K562 (cell line): Measurements from ENCODE around the gene HOXC4.

Experiments
- ELF2 ChIP-seq: fragments of 250-450 bp; sonication (Bioruptor Pico); IDR thresholded peaks from 2 replicates; pipeline ENCODE4 v1.5.0; 2021; ENCODE audit warnings: mild to moderate bottlenecking
- FOXP1 ChIP-seq: sonication (generic); formaldehyde crosslinking; IDR thresholded peaks from 2 replicates; pipeline ENCODE4 v1.8.0; 2022; ENCODE audit warnings: mild to moderate bottlenecking, missing genetic modification reagents
- MAFG ChIP-seq: fragments of 450-650 bp; conservative IDR thresholded peaks from 2 replicates; pipeline ENCODE4 v1.6.1; 2016; ENCODE audit warnings: missing genetic modification characterization, missing compliant biosample characterization
- NCOA2 ChIP-seq, 2 experiments: fragments of 450-650 bp; IDR thresholded peaks; 2 replicates each; pipeline ENCODE4 v1.6.1; 2018; ENCODE audit warnings: mild to moderate bottlenecking in 2 of 2, moderate library complexity in 1 of 2; ENCODE audit not compliant: partially characterized antibody in 2 of 2
- NR2C2 ChIP-seq, 2 experiments: fragments of 200-800 bp in 1 of 2; sonication (Bioruptor generic) in 1 of 2; sonication (generic) in 1 of 2; formaldehyde crosslinking in 1 of 2; IDR thresholded peaks; 2 replicates each; pipeline versions ENCODE4 v1.6.1 to v1.8.0; 2016 to 2022; ENCODE audit warnings: mild to moderate bottlenecking in 1 of 2, missing compliant biosample characterization in 1 of 2, missing genetic modification characterization in 1 of 2, missing genetic modification reagents in 1 of 2
- RFX5 ChIP-seq: IDR thresholded peaks from 2 replicates; pipeline ENCODE4 v1.6.1; 2011; ENCODE audit warnings: low read depth, mild to moderate bottlenecking, improper control_type of control experiment, low read length
- SMARCA5 ChIP-seq: fragments of 450-650 bp; IDR thresholded peaks from 2 replicates; pipeline ENCODE4 v1.6.1; 2016
- U2AF1 ChIP-seq: fragments of 200-400 bp; formaldehyde crosslinking; optimal IDR thresholded peaks from 2 replicates; pipeline ENCODE3; 2017; ENCODE audit warnings: mild to moderate bottlenecking, low read depth, low read length, moderate library complexity
- TF ChIP-seq, protein P1 (sequence below), 3 experiments: IDR thresholded peaks in 2 of 3; conservative IDR thresholded peaks in 1 of 3; 2 replicates each; pipeline ENCODE4 v1.5.1; 2011 to 2012; ENCODE audit warnings: low read length in 3 of 3, mild to moderate bottlenecking in 3 of 3, control low read depth in 2 of 3, improper control_type of control experiment in 1 of 3, inconsistent platforms in 1 of 3, low read depth in 1 of 3, mixed read lengths in 1 of 3, moderate library complexity in 1 of 3; ENCODE audit not compliant: insufficient read depth in 2 of 3
- TF ChIP-seq, protein P2 (sequence below): IDR thresholded peaks from 3 replicates; pipeline ENCODE4 v1.6.1; 2011; ENCODE audit warnings: borderline replicate concordance, mild to moderate bottlenecking; ENCODE audit not compliant: insufficient read length, insufficient read depth

DNA sequence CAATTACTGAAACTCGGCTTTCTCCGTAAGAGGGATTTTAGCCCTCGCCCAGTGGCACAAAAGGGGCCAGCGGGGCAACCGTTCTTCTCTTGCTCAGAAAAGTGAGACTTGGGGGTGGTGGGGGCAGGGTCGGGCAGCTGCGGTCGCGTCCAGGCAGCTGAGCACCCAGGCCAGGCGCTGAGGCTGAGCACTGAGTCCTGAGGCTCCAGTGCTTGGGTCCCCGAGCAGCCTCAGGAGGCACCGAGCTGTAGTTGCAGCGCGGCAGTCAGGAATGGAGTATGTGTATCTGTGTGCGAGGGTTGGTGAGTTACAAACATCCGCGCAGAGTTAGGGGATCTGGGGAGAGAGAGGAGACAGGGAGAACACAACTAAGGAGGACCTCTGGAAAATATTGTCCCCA lies 29.5 kb upstream of the HOXC4 start:
- TF ChIP-seq, protein P1, sequence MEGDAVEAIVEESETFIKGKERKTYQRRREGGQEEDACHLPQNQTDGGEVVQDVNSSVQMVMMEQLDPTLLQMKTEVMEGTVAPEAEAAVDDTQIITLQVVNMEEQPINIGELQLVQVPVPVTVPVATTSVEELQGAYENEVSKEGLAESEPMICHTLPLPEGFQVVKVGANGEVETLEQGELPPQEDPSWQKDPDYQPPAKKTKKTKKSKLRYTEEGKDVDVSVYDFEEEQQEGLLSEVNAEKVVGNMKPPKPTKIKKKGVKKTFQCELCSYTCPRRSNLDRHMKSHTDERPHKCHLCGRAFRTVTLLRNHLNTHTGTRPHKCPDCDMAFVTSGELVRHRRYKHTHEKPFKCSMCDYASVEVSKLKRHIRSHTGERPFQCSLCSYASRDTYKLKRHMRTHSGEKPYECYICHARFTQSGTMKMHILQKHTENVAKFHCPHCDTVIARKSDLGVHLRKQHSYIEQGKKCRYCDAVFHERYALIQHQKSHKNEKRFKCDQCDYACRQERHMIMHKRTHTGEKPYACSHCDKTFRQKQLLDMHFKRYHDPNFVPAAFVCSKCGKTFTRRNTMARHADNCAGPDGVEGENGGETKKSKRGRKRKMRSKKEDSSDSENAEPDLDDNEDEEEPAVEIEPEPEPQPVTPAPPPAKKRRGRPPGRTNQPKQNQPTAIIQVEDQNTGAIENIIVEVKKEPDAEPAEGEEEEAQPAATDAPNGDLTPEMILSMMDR (IDR thresholded peaks at IDR 0.05 in 2 of 3, conservative IDR thresholded peaks at IDR 0.05 in 1 of 3; ENCODE audit: insufficient read depth in 2 of 3, low read depth in 1 of 3, low read length in 3 of 3), result no peak
- TF ChIP-seq NCOA2 (IDR thresholded peaks at IDR 0.05; ENCODE audit: partially characterized antibody in 2 of 2) (no peak), SMARCA5 (no peak), MAFG (tag) (no peak), ELF2 (no peak), NR2C2 (CRISPR knock-in tag; IDR thresholded peaks at IDR 0.05) (no peak), NR2C2 (tag; IDR thresholded peaks at IDR 0.05) (no peak), RFX5 (no peak), FOXP1 (CRISPR knock-in tag) (no peak), U2AF1 (no peak)
- TF ChIP-seq, protein P2, sequence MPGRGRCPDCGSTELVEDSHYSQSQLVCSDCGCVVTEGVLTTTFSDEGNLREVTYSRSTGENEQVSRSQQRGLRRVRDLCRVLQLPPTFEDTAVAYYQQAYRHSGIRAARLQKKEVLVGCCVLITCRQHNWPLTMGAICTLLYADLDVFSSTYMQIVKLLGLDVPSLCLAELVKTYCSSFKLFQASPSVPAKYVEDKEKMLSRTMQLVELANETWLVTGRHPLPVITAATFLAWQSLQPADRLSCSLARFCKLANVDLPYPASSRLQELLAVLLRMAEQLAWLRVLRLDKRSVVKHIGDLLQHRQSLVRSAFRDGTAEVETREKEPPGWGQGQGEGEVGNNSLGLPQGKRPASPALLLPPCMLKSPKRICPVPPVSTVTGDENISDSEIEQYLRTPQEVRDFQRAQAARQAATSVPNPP, result no peak
